GM12878 (cell line): Measurements from ENCODE around the gene USH2A. TPM values are rescaled to one million over a fixed set of nuclear protein-coding genes. Genes with fewer than 3 reads are reported as not detected.

Source experiments
- ATAC-seq: fragments of 200-7000 bp; cut with Tn5 transposase; 3 replicates; pipeline ENCODE4 v1.9.1; 2020; ENCODE audit warnings: mild to moderate bottlenecking, moderate library complexity
- BruUV-seq: library from RNA; stranded (reverse); fragments of 400-500 nt; replicated peaks from 2 replicates; lab custom pipeline; 2021; lab: Mats Ljungman, UMichigan
- CTCF ChIA-PET: fragments of 300-600 bp; sonication (Branson Sonifier 250); formaldehyde crosslinking; extraction: SDS; loops from one replicate; lab custom pipeline; 2021; ENCODE audit warnings: inconsistent platforms; lab: Yijun Ruan, JAX
- POLR2A ChIA-PET: fragments of 350-600 bp; formaldehyde crosslinking; extraction: SDS; loops from one replicate; lab custom pipeline; 2021; ENCODE audit warnings: inconsistent platforms; lab: Charles Lee
- RAD21 ChIA-PET: fragments of 300-600 bp; sonication (Branson Sonifier 250); formaldehyde crosslinking; loops from one replicate; lab custom pipeline; 2023; ENCODE audit warnings: antibody characterized with exemption; ENCODE audit not compliant: unreplicated experiment; lab: Charles Lee
- SMC1A ChIA-PET: fragments of 300-600 bp; sonication (Branson Sonifier 250); formaldehyde crosslinking; loops from one replicate; lab custom pipeline; 2023; ENCODE audit not compliant: unreplicated experiment, uncharacterized antibody; lab: Charles Lee
- DNase-seq: peaks from one replicate; pipeline ENCODE4 v3.0.0-alpha.2; 2011; ENCODE audit warnings: low read depth, low spot score
- FAIRE-seq: peaks from 3 replicates; lab custom pipeline; 2011; peaks lifted over from hg19 to GRCh38; lab: Jason Lieb, UNC
- H2AFZ ChIP-seq: 2 replicates; pipeline ENCODE4 v1.6.0; 2011; ENCODE audit warnings: low read depth, low read length, control low read depth; ENCODE audit not compliant: control insufficient read depth
- H3K27ac ChIP-seq: 2 replicates; pipeline ENCODE4 v1.5.1; 2011; ENCODE audit warnings: control low read depth; ENCODE audit not compliant: control insufficient read depth, insufficient read depth
- H3K27me3 ChIP-seq, 2 experiments: replicated peaks in 1 of 2; 2 replicates each; pipeline versions ENCODE4 v1.6.0 to v1.6.1; 2011; ENCODE audit warnings: low read length in 1 of 2; ENCODE audit not compliant: control insufficient read depth in 2 of 2, insufficient read depth in 2 of 2
- H3K36me3 ChIP-seq, 2 experiments: 2 replicates each; pipeline ENCODE4 v1.5.1; 2011; ENCODE audit warnings: low read length in 1 of 2; ENCODE audit not compliant: control insufficient read depth in 2 of 2, insufficient read depth in 2 of 2
- H3K4me1 ChIP-seq: 2 replicates; pipeline ENCODE4 v1.6.1; 2011; ENCODE audit warnings: mild to moderate bottlenecking, low read length, moderate library complexity, mixed read lengths; ENCODE audit not compliant: control insufficient read depth, insufficient read depth
- H3K4me2 ChIP-seq: 2 replicates; pipeline ENCODE4 v1.6.0; 2011; ENCODE audit warnings: control low read depth; ENCODE audit not compliant: control insufficient read depth, insufficient read depth
- H3K4me3 ChIP-seq: fragments of 200-600 bp; sonication (generic); 2 replicates; pipeline ENCODE4 v1.5.1; 2016
- H3K79me2 ChIP-seq: 2 replicates; pipeline ENCODE4 v1.6.0; 2011; ENCODE audit warnings: low read length; ENCODE audit not compliant: control insufficient read depth, insufficient read depth
- H3K9ac ChIP-seq: 2 replicates; pipeline ENCODE4 v1.8.0; 2011; ENCODE audit warnings: low read length, control low read depth, mixed read lengths; ENCODE audit not compliant: control insufficient read depth, insufficient read depth
- H3K9me3 ChIP-seq: replicated peaks from 3 replicates; pipeline ENCODE4 v1.5.1; 2011; ENCODE audit warnings: mild to moderate bottlenecking, low read length; ENCODE audit not compliant: control insufficient read depth, insufficient read depth
- H4K20me1 ChIP-seq: 2 replicates; pipeline ENCODE4 v1.6.0; 2011; ENCODE audit not compliant: control insufficient read depth, insufficient read depth
- ATF2 ChIP-seq: IDR thresholded peaks from 2 replicates; pipeline ENCODE4 v1.6.1; 2012; ENCODE audit warnings: low read length, inconsistent platforms
- CEBPZ ChIP-seq: fragments of 150-350 bp; IDR thresholded peaks from 2 replicates; pipeline ENCODE4 v1.6.1; 2016; ENCODE audit warnings: low read depth, low read length
- RAD51 ChIP-seq: fragments of 450-650 bp; IDR thresholded peaks from 2 replicates; pipeline ENCODE4 v1.6.1; 2016; ENCODE audit warnings: moderate library complexity, mild to moderate bottlenecking, inconsistent platforms
- ZBTB11 ChIP-seq: fragments of 450-650 bp; formaldehyde crosslinking; IDR thresholded peaks from 2 replicates; pipeline ENCODE4 v1.5.0; 2022; ENCODE audit warnings: mild to moderate bottlenecking, missing genetic modification characterization
- ZNF217 ChIP-seq: fragments of 450-650 bp; IDR thresholded peaks from 2 replicates; pipeline ENCODE4 v1.6.1; 2017; ENCODE audit warnings: antibody characterized with exemption, mild to moderate bottlenecking
- in situ Hi-C: fragments of 300-500 bp; cut with MboI; formaldehyde crosslinking; loops from 9 replicates; pipeline ENCODE4 v1.14.3; 2018; ENCODE audit warnings: mixed read lengths
- intact Hi-C: fragments of 100-400 bp; cut with micrococcal nuclease; formaldehyde crosslinking; loops from one replicate; pipeline ENCODE4 v1.14.2; 2022; ENCODE audit not compliant: unreplicated experiment
- polyA plus RNA-seq, 11 experiments: library from polyadenylated mRNA; depleted of rRNA in 4 of 11; unstranded in 6 of 11; stranded (reverse) in 5 of 11; fragments of >200 nt; fragmentation: Nextera tagmentation in 4 of 11; fragmentation: Illumina TruSeq in 1 of 11; extraction: Ambion mirVana in 4 of 11; extraction: Trizol in 1 of 11; gene quantifications; 1 replicate in 1 of 11; 2 replicates in 10 of 11; pipeline versions ENCODE4 v1.2.1 to v1.2.3, GENCODE V29; 2011 to 2016; ENCODE audit warnings: inconsistent platforms in 2 of 11, missing spikeins in 2 of 11, low read depth in 1 of 11
- total RNA-seq, 4 experiments: library from RNA; depleted of rRNA in 3 of 4; stranded (reverse); fragments of >200 nt in 3 of 4; fragmentation: Illumina TruSeq in 1 of 4; extraction: Trizol in 1 of 4; gene quantifications; 2 replicates each; pipeline versions ENCODE4 v1.2.1 to v1.2.3, GENCODE V29; 2013 to 2021

The USH2A gene
- total and polyA plus RNA-seq, 10 of the 15 experiments (the other 5 are each of a cell fraction or from before 2014, with no cell fraction given), result under 0.01 to 0.20 (median 0.01) TPM; not detected in 2

- Histone ChIP-seq H3K4me3 (no peak overlapping the region), H3K27me3 (no peaks in the 10 kb centered on the region), H3K9me3 (no peaks in the 10 kb centered on the region), H3K4me1 (no peaks in the 10 kb centered on the region), H3K4me2 (no peak overlapping the region), H3K36me3 (no peaks in the 10 kb centered on the region), H3K9ac (no peak overlapping the region), H2AFZ (no peak overlapping the region), H3K27ac (no peak overlapping the region), H3K79me2 (no peaks in the 10 kb centered on the region), H4K20me1 (no peaks in the 10 kb centered on the region)
- FAIRE-seq (no peak), ATAC-seq (no peak), DNase-seq (no peak)
- no peak for TF ChIP-seq ZBTB11 (CRISPR knock-in tag)
- TF ChIP-seq ATF2, result no peak
- TF ChIP-seq CEBPZ, result no peak
- TF ChIP-seq ZNF217, result no peak
- TF ChIP-seq RAD51, result no peak
- POLR2A ChIA-PET, result no interaction called here
- SMC1A ChIA-PET, result interaction anchor here (1.2 kb wide), 1 partner anchor 238 kb away, joined by 3 read pairs; no protein-coding TSS in a partner anchor
- RAD21 ChIA-PET, result no interaction called here
- CTCF ChIA-PET, result interaction anchor here (0.6 to 1.1 kb wide), 3 partner anchors 17 to 972 kb away, joined by 3 read pairs; no protein-coding TSS in a partner anchor
- in situ Hi-C loops, result no loop called here
- BruUV-seq, result no TSS peak
- intact Hi-C loops, result no loop called here
Observed at GRCh38 chr1:215625949-215626348, 797.3 kb downstream of the USH2A start.
